GM21423 (cell line): ENCODE results near the gene KRT73.

Experiments
- ATAC-seq: cut with Tn5 transposase; IDR thresholded peaks from one replicate; pipeline ENCODE4 v1.9.1; 2021; ENCODE audit warnings: mild to moderate bottlenecking, moderate library complexity; ENCODE audit not compliant: unreplicated experiment

KRT73 gene

GRCh38 chr12:52618216-52618615 is at the start of gene KRT73:
KRT73 (minus strand) TSS chr12:52618559; CDS start chr12:52618524, 35 bp downstream.
- no peak for ATAC-seq

- no peak for ATAC-seq
These were observed 49.6 kb upstream of the KRT73 start for GRCh38 chr12:52667931-52668330.

GRCh38 chr12:52667509-52667908 is 49.1 kb upstream of the KRT73 start:
- no peak for ATAC-seq

GRCh38 chr12:52666471-52666870 is 48.1 kb upstream of the KRT73 start:
- no peak for ATAC-seq

GRCh38 chr12:52663420-52663819 is 45.1 kb upstream of the KRT73 start:
- ATAC-seq = no peak

GRCh38 chr12:52662918-52663229 is 44.5 kb upstream of the KRT73 start:
- ATAC-seq = no peak

- no peak for ATAC-seq
These were observed 43.9 kb upstream of the KRT73 start for GRCh38 chr12:52662093-52662917.

- no peak for ATAC-seq
These were observed 43.3 kb upstream of the KRT73 start for GRCh38 chr12:52661668-52662067.

GRCh38 chr12:52660934-52661499 is 42.7 kb upstream of the KRT73 start:
- ATAC-seq = no peak

GRCh38 chr12:52659951-52660350 is 41.6 kb upstream of the KRT73 start:
- no peak for ATAC-seq

GRCh38 chr12:52659395-52659794 is 41.0 kb upstream of the KRT73 start:
- ATAC-seq = no peak

- no peak for ATAC-seq
These were observed 39.8 kb upstream of the KRT73 start for GRCh38 chr12:52658196-52658595.

GRCh38 chr12:52657250-52657902 is 39.0 kb upstream of the KRT73 start:
- ATAC-seq = no peak

- ATAC-seq = no peak
These were observed 38.3 kb upstream of the KRT73 start for GRCh38 chr12:52656616-52657015.

GRCh38 chr12:52655720-52656124 is 37.4 kb upstream of the KRT73 start:
- ATAC-seq = no peak

GRCh38 chr12:52655251-52655650 is 36.9 kb upstream of the KRT73 start:
- no peak for ATAC-seq

GRCh38 chr12:52651726-52652261 is 33.4 kb upstream of the KRT73 start, which contains the start of gene KRT2:
KRT2 (minus strand) TSS chr12:52652211; CDS start chr12:52652142, 69 bp downstream.
- ATAC-seq = no peak

- ATAC-seq = no peak
These were observed 32.2 kb upstream of the KRT73 start for GRCh38 chr12:52650520-52651081.

GRCh38 chr12:52649066-52649465 is 30.7 kb upstream of the KRT73 start:
- ATAC-seq = no peak

- ATAC-seq = no peak
These were observed 29.7 kb upstream of the KRT73 start for GRCh38 chr12:52648012-52648550.

GRCh38 chr12:52647601-52648000 is 29.2 kb upstream of the KRT73 start:
- no peak for ATAC-seq
